GM18498 (cell line): ENCODE measurements around the gene TNFSF4.

Experiments used
- ATAC-seq: cut with Tn5 transposase; IDR thresholded peaks from one replicate; pipeline ENCODE4 v1.9.1; 2021; ENCODE audit warnings: mild to moderate bottlenecking, moderate library complexity; ENCODE audit not compliant: unreplicated experiment

Gene TNFSF4

GRCh38 chr1:173212952-173213491 lies 5.9 kb upstream of the TNFSF4 start:
- ATAC-seq = peak; percentile 84

- no peak for ATAC-seq
Observed at GRCh38 chr1:173210716-173211231, 3.6 kb upstream of the TNFSF4 start.

GRCh38 chr1:173210283-173210682 lies 3.2 kb upstream of the TNFSF4 start:
- ATAC-seq = no peak

GRCh38 chr1:173208868-173209267 lies 1.7 kb upstream of the TNFSF4 start:
- no peak for ATAC-seq

- no peak for ATAC-seq
Observed at GRCh38 chr1:173208146-173208545, 1.0 kb upstream of the TNFSF4 start.

- ATAC-seq = peak; percentile 65
Observed at GRCh38 chr1:173205146-173206051, 1.7 kb downstream of the TNFSF4 start.

- no peak for ATAC-seq
Observed at GRCh38 chr1:173204693-173205092, 2.4 kb downstream of the TNFSF4 start.

GRCh38 chr1:173202424-173203145 lies 4.5 kb downstream of the TNFSF4 start:
- no peak for ATAC-seq

GRCh38 chr1:173201969-173202368 lies 5.2 kb downstream of the TNFSF4 start:
- no peak for ATAC-seq

- ATAC-seq = peak; percentile 84
Observed at GRCh38 chr1:173195596-173196088, 11.5 kb downstream of the TNFSF4 start.

GRCh38 chr1:173193639-173194038 lies 13.5 kb downstream of the TNFSF4 start:
- ATAC-seq = no peak

- no peak for ATAC-seq
Observed at GRCh38 chr1:173191011-173191705, 16.0 kb downstream of the TNFSF4 start.

- ATAC-seq = peak; percentile 69
Observed at GRCh38 chr1:173190101-173190936, 16.8 kb downstream of the TNFSF4 start.

GRCh38 chr1:173187671-173188237 lies 19.4 kb downstream of the TNFSF4 start:
- ATAC-seq = no peak

- ATAC-seq = no peak
Observed at GRCh38 chr1:173181791-173182190, 25.3 kb downstream of the TNFSF4 start.

GRCh38 chr1:173176246-173176645 lies 30.9 kb downstream of the TNFSF4 start:
- no peak for ATAC-seq

- ATAC-seq = no peak
Observed at GRCh38 chr1:173175514-173176145, 31.5 kb downstream of the TNFSF4 start.

GRCh38 chr1:173173388-173173787 lies 33.7 kb downstream of the TNFSF4 start:
- no peak for ATAC-seq

- no peak for ATAC-seq
Observed at GRCh38 chr1:173171152-173171551, 36.0 kb downstream of the TNFSF4 start.
